Astrocyte of the cerebellum (primary cell): ENCODE measurements around the gene ELL.

Experiments
- DNase-seq: peaks from one replicate; pipeline ENCODE4 v3.0.0-alpha.2; 2011; ENCODE audit warnings: low read depth
- H3K4me3 ChIP-seq: 2 replicates; pipeline ENCODE4 v1.5.1; 2011; ENCODE audit warnings: mild to moderate bottlenecking, low read depth, low read length, moderate library complexity
- in situ Hi-C: cut with HindIII; loops from 2 replicates; pipeline ENCODE4 v1.10.0; 2017; ENCODE audit warnings: low sequenced_read_pairs
- TF ChIP-seq, protein P1 (sequence below): IDR thresholded peaks from 2 replicates; pipeline ENCODE4 v1.5.1; 2012; ENCODE audit warnings: low read length, low read depth, moderate library complexity, mild to moderate bottlenecking; ENCODE audit errors: missing control alignments

The ELL gene

DNA sequence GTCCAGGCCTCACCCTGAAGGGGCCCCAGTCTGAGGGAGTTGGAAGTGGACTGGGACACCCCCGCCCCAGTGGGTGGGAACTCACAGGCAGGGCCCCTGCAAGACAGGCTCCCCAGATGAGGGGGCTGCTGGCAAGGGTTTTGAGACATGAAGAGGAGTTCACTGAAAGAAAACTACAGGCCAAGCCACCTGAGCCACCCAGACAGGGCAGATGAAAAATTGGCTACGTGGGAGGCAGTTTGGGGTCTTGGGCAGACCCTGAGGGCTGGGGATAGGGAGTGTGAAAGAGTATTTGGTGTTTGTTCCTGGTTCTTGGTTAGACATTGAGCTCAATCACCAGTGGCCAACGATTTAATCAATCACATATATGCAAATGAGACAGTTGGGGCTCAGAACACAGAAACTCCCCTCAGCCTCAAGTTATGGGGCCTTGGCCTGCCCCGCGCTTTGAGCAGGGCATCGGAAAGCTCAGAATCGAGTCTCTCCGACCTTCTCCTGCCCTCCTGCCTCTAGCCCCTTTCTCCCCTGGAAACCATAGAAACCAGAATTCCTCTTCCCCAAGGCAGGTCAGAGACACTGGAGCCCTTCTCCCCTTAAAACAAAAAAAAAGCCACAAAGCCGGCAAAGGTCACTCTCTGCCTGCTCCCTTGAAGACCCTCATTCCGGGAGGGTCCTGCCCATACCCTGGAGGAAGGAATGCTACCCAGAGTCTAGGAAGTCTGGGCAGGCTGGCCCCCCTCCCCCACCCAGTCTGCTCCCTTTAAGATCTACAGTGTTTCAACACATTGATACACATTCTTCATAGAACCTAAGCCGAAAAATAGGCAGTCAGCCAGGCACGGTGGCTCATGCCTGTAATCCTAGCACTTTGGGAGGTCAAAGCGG is 82.6 kb downstream of the ELL start:
- H3K4me3 ChIP-seq: no peak overlapping the region
- no peak for DNase-seq
- in situ Hi-C loops: no loop called here
- TF ChIP-seq, protein P1, sequence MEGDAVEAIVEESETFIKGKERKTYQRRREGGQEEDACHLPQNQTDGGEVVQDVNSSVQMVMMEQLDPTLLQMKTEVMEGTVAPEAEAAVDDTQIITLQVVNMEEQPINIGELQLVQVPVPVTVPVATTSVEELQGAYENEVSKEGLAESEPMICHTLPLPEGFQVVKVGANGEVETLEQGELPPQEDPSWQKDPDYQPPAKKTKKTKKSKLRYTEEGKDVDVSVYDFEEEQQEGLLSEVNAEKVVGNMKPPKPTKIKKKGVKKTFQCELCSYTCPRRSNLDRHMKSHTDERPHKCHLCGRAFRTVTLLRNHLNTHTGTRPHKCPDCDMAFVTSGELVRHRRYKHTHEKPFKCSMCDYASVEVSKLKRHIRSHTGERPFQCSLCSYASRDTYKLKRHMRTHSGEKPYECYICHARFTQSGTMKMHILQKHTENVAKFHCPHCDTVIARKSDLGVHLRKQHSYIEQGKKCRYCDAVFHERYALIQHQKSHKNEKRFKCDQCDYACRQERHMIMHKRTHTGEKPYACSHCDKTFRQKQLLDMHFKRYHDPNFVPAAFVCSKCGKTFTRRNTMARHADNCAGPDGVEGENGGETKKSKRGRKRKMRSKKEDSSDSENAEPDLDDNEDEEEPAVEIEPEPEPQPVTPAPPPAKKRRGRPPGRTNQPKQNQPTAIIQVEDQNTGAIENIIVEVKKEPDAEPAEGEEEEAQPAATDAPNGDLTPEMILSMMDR: no peak

DNA sequence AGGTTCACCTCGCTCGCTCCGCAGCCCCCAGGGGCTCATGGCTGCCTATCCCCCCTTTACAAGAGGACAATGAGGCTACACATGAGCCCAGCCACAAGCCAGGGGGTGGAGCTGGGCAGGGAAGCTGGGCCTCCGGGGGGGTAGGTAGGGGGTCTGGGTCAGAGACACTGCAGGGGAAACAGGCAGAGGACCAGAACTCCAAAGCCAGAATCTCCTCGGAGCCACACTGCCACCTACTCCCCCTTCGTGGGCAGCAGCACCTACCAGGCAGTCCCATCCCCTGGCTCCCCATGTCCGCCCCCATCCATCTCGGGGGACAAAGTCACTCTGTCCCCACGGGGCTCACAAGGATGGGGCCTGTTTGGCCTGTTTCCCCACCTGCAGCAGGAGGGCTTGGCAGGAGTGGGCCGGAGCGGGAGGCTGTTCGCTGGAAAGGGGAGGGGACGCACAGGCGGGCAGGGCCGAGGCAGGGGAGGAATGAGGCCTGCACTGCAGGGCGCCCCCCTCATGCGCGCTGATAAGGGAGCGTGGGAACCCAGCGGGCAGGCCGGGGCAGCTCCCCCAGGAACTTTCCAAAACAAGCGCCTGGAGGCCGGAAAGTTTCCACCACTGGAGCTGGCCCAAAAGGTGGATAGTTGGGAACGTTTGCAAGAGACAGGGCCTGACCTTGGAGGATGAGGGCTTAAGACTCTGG is 83.4 kb downstream of the ELL start:
- TF ChIP-seq, protein P1: no peak
- DNase-seq: no peak
- in situ Hi-C loops: no loop called here
- peak overlapping the region; percentile 60 for H3K4me3 ChIP-seq

DNA sequence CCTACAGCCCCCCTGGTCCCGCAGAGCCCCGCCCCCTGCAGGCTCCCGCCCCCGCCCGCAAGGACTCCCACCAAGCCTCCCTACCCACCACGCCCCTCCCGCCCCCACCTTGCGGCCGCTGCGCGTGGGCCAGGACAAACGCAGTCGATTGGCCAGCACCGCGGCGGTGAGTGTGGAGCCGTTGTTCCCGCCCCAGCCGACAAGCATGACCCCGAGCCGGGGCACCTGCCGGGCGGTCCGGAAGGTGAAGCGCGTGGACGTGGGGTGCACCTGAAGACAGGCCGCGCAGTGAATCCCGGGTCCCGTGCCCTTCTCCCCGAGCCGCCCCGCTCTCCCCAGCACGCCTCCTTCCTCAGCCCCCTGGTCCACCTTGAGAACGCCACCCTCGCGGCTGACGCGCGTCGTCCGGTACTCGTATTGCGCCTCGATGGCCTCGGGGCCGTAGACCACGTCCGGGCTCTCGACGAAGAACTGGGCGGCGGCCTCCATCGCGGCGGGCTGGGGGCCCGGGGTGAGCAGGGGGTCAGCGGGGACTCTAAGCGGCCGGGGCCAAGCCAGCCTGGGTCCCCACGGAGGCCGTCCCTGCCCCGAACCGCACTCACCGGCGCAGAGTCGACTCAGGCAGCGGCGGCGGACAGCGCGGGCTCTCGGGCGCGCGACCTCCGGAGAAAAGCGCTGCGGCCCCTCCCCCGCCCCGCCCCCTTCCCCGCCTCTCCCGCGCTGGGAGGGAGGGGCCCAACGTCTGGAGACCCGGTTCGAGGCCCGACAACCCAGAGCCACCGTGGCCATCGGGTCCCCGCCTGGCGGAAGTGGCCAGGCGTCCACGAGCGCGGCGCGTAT is 84.2 kb downstream of the ELL start, which contains the start of gene ISYNA1:
Gene ISYNA1, minus strand, starts transcription at position 643 of the 840 bp plus-strand sequence. Its CDS starts 154 bp downstream, at position 489.
- peak within 1 kb of the TSS; percentile 60 for H3K4me3 ChIP-seq
- in situ Hi-C loops: no loop called here
- TF ChIP-seq, protein P1: no peak
- DNase-seq: no peak

DNA sequence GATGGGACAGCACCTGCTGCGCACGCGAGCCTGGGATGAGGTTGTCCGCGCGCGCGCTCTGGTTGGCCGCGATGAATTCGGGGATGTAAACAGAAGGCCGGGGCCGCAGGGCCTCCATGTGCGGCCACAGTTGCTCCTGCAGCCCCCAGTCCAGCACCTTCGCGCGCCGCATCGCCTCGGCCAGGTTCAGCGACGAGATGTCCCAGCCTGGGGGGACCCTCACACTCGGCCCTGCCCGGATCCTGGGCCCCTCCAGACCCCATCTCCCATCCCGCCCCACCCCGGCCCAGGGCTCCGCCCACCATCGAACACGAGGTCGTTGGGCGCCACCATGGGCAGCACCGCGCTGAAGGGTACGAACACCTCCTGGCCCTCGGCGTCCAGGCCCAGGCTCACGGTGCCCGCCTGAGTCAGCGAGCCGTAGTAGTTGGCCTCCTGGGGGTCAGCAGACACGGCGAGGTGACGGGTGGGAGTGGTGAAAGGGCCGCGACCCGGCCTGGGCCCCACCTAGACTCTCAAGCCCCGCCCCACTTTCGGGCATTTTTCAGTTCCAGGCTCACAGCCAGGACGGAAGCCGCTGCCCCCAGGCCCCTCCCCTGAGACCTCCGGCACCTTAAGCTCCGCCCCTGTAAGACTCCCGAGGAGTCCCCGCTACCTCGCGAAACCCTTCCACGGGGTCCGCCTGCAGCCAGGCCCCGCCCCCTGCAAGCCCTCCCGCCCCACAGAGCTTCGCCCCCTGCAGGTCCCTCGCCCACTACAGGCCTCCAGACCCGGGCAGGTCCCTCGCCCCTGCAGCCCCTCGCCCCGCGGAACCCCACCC is 85.0 kb downstream of the ELL start:
- no peak for DNase-seq
- H3K4me3 ChIP-seq: peak overlapping the region; percentile 60
- TF ChIP-seq, protein P1: no peak
- in situ Hi-C loops: no loop called here

DNA sequence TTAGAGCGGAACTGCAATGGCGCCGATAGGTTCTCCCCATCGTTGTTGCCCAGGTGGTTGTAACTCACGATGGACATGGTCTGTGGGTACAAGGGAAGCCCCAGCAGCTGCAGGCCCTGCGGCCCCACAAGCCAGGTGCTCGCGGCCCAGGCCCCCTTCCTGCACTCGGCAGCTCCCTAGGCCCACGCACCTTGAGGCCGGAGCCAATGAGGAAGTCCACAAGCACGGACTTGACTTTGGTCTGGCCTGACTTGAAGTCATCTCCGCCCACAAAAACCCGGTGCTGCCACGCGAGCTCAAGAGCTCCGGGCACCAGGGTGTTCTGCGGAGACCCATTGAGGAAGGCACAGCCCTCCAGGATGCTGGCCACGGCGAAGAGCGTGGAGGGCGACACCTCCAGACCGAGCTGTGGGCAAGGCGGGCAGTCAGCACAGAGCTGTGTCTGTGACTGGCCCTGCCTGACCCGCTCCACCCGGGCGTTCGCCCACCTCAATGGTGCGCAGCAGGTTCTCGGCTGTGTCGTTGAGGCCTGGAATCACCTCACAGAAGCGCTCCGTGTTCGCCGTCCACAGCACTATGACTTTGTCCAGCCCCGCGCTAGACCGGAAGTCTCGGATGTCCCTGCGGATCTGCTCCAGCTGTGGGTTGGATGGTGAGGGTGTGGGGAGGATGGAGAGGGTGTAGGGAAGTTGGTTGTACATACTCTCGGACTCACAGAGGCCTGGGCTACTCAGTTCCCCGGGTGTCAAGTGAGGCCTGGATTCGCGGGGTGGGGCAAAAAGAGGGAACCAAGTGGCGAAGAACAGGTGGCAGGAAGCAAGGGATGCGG is 85.8 kb downstream of the ELL start:
- in situ Hi-C loops: no loop called here
- peak overlapping the region; percentile 60 for H3K4me3 ChIP-seq
- DNase-seq: no peak

More for the DNA sequence above, 85.8 kb downstream of the ELL start:
- TF ChIP-seq, protein P1: no peak
